ENCODE data around the gene ARHGEF7.
A peak's percentile ranks its signal among the peaks of the same experiment; 100 is the strongest.

Gene ARHGEF7

GRCh38 chr13:111201304-111201940 lies 86.3 kb downstream of the ARHGEF7 start:
- no peak for DNase-seq (ENCODE audit: low spot score)

- DNase-seq (ENCODE audit: low spot score) = no peak
Measured at GRCh38 chr13:111202156-111202621, 87.1 kb downstream of the ARHGEF7 start.

- DNase-seq (ENCODE audit: low spot score) = peak; percentile 91
Measured at GRCh38 chr13:111202745-111203144, 87.6 kb downstream of the ARHGEF7 start.

DNA sequence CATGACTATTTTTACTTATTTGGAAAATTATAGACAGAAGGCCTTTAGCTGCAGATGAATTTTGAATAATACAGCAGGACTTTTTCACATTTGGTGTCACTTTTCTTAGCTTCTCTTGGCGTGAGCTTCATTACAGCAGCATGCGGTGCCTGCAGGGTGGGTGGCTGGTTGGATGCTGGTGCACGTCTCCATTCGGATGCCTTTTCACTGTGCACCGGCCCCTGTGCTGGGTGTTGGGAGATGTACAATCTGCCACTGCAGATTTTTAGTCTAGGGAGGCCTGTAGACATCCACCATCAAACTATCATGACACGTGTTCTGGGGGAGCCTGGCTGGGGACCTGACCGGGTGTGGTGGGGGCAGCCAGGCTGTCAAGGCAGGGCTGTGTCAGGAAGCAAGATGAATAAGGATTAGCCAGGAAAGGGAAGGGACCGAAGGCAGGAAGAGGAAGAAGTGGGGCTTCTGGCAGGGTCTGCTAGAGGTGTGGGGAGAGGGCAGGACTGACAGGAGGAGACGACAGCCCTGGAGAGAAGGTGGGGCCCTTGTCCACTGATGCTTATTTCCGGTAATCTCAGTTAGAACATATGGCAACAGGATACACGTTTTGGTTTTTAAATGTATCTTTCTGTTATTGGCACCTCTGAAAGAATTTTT lies 88.8 kb downstream of the ARHGEF7 start:
- DNase-seq (ENCODE audit: low spot score) = no peak

GRCh38 chr13:111204438-111205177 lies 89.5 kb downstream of the ARHGEF7 start:
- no peak for DNase-seq (ENCODE audit: low spot score)

- no peak for DNase-seq (ENCODE audit: low spot score)
Measured at GRCh38 chr13:111206148-111206547, 91.0 kb downstream of the ARHGEF7 start.

DNA sequence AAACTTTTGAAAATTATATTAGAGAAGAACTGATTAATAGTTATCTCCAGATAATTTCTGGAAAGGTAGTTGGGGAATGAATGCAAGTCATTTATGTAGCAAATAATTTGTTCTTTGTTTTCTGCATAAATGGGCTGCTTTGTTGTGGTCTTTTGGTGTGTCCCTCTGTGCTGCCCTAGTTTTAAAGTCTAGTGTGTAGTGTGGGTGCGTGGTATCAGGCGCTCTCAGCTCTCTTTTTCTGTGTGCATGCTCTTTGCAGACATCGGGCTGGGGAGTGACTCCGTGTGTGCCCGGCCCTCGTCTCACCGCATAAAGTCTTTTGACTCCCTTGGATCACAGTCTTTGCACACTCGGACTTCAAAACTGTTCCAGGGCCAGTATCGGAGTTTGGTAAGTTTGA lies 94.5 kb downstream of the ARHGEF7 start:
- no peak for DNase-seq (ENCODE audit: low spot score)

DNA sequence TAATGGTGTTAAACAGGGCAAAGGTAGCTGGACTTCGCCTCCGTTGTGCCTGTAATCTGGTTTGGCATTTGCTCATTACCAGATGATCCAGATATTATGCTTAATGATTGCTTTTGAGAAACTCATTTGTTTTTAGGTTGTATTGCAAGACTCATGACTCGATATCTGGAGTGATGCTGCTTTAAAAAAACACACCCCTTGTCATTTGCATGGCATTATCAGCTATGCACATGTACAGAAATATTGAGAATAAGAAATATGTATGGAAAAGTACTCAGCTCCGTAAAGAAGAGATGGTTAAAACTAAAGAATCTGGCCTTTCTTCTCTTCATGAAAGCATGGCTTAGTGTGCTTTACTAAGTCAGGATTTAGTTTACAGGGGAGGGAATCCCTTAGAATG lies 95.0 kb downstream of the ARHGEF7 start:
- DNase-seq (ENCODE audit: low spot score) = no peak

GRCh38 chr13:111210544-111211469 lies 95.7 kb downstream of the ARHGEF7 start:
- no peak for DNase-seq (ENCODE audit: low spot score)

GRCh38 chr13:111211789-111212516 lies 96.8 kb downstream of the ARHGEF7 start:
- no peak for DNase-seq (ENCODE audit: low spot score)

- no peak for DNase-seq (ENCODE audit: low spot score)
Measured at GRCh38 chr13:111212517-111212873, 97.4 kb downstream of the ARHGEF7 start.

- DNase-seq (ENCODE audit: low spot score) = no peak
Measured at GRCh38 chr13:111213964-111214726, 99.0 kb downstream of the ARHGEF7 start.

GRCh38 chr13:111215081-111216047 lies 100.3 kb downstream of the ARHGEF7 start:
- DNase-seq (ENCODE audit: low spot score) = no peak

DNA sequence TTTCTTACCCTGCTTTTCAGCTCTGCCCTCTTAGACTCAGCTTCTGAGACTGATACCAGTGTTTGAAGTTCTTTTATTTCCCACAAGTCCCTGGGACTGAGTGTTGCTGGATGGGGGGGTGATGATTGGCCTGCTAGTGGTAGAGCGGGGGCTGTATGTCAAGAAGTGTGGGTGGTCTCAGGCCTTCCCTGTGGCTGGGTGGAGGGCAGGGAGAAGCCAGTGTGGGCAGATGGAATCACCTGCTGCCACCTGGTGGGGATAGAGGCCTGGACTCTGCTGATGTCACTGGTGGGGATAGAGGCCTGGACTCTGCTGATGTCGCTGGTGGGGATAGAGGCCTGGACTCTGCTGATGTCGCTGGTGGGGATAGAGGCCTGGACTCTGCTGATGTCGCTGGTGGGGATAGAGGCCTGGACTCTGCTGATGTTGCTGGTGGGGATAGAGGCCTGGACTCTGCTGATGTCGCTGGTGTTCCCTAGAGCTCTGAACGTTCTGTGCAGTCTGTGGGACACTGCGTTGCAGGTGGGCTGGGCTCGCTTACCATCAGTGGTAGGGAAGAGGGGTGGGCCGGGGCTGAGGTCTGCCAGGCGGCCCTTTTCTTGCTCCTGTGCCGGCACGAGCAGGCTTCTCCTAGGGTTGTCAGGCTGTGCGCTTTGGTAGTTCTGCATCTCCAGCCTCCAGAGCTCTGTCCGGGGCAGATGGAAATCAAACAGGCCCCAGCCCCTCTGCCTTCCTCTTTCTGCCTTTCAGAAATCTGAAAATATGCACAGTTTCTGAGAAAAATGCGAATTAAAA lies 101.3 kb downstream of the ARHGEF7 start:
- no peak for DNase-seq (ENCODE audit: low spot score)

GRCh38 chr13:111217641-111218040 lies 102.5 kb downstream of the ARHGEF7 start:
- DNase-seq (ENCODE audit: low spot score) = no peak

DNA sequence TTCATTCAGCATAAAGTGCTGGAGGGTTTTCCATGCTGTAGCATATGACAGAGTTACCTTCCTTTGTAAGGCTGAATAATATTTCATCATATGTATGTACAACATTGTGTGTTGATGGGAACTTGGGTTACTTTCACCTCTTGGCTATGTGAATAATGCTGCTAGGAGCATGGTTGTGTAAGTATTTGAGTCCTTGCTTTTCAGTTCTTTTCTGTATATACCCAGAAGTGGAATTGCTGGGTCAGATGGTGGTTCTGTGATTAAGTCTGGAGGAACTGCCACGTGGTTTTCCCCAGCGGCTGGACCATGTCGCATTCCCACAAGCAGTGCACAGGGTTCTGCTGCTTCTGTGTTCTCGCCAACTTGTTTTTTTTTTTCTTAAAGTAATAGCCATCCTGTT lies 104.2 kb downstream of the ARHGEF7 start:
- DNase-seq (ENCODE audit: low spot score) = no peak

DNA sequence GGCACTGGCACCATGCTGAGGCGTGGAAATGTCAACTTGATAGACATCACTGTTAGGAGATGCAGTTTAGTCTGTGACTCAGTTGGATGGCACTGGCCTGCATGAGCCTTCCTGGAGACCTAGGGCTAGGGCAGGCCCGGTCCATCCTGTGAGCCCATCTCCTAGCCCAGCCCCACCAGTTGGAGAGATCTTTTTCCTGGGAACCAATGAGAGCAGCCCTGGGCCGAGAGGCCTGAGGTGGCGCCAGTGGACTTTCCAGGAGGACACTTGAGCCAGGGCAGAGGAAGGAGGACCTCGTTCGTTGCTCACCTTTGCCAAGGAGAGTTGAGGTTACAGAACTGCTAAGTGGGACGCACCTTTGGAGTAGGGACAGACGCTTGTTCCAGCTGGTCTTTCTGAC lies 104.8 kb downstream of the ARHGEF7 start:
- DNase-seq (ENCODE audit: low spot score) = no peak

- no peak for DNase-seq (ENCODE audit: low spot score)
Measured at GRCh38 chr13:111225166-111225565, 110.1 kb downstream of the ARHGEF7 start.

Data from kidney capillary endothelial cell (primary cell).